Subcutaneous abdominal adipose tissue (tissue), 5 donors: ENCODE data around the gene LDLRAD2.

Experiments
- H3K27ac ChIP-seq: one replicate; pipeline ENCODE4 v1.7.0; 2013; ENCODE audit warnings: low read depth, mild to moderate bottlenecking, inconsistent platforms, low read length, moderate library complexity
- H3K27me3 ChIP-seq, 5 donors: one replicate each; pipeline ENCODE4 v1.7.0; 2013; ENCODE audit warnings: low read length in 5 of 5, inconsistent platforms in 1 of 5; ENCODE audit not compliant: control insufficient read depth in 5 of 5, insufficient read depth in 4 of 5
- H3K36me3 ChIP-seq, 5 donors: one replicate each; pipeline ENCODE4 v1.7.0; 2013; ENCODE audit warnings: low read length in 5 of 5; ENCODE audit not compliant: control insufficient read depth in 5 of 5, insufficient read depth in 5 of 5
- H3K4me1 ChIP-seq, 5 donors: one replicate each; pipeline ENCODE4 v1.7.0; 2013; ENCODE audit warnings: low read length in 5 of 5, mild to moderate bottlenecking in 3 of 5, moderate library complexity in 1 of 5; ENCODE audit not compliant: control insufficient read depth in 5 of 5, insufficient read depth in 5 of 5
- H3K4me3 ChIP-seq, 5 donors: one replicate each; pipeline ENCODE4 v1.7.0; 2013; ENCODE audit warnings: low read length in 5 of 5, low read depth in 1 of 5
- H3K9ac ChIP-seq, 5 donors: one replicate each; pipeline ENCODE4 v1.7.0; 2013; ENCODE audit warnings: low read length in 5 of 5, mild to moderate bottlenecking in 4 of 5, moderate library complexity in 3 of 5
- H3K9me3 ChIP-seq, 5 donors: one replicate each; pipeline ENCODE4 v1.7.0; 2013; ENCODE audit warnings: low read length in 5 of 5; ENCODE audit not compliant: control insufficient read depth in 5 of 5
- donor health status: healthy.
- donor health status: healthy.
- donor health status: healthy.
- donor health status: healthy.
- donor health status: healthy.

The LDLRAD2 gene

GRCh38 chr1:21867451-21867996 is 55.5 kb downstream of the LDLRAD2 start:
- no peak overlapping the region for H3K9ac ChIP-seq
- no peak overlapping the region for H3K27ac ChIP-seq
- no peaks in the 10 kb centered on the region for H3K27me3 ChIP-seq
- no peaks in the 10 kb centered on the region for H3K9me3 ChIP-seq
- H3K36me3 ChIP-seq, result peaks cover 0 to 93% (median 84%) of the 10 kb centered on the region in 5 donors
- H3K4me1 ChIP-seq, result peaks cover 3 to 34% (median 22%) of the 10 kb centered on the region in 5 donors
- H3K4me3 ChIP-seq, result no peak overlapping the region

GRCh38 chr1:21868482-21868881 is 56.4 kb downstream of the LDLRAD2 start:
- no peaks in the 10 kb centered on the region for H3K9me3 ChIP-seq
- no peaks in the 10 kb centered on the region for H3K27me3 ChIP-seq
- peaks cover 3 to 41% (median 26%) of the 10 kb centered on the region in 5 donors for H3K4me1 ChIP-seq
- no peak overlapping the region for H3K9ac ChIP-seq
- no peak overlapping the region for H3K4me3 ChIP-seq
- peaks cover 0 to 98% (median 89%) of the 10 kb centered on the region in 5 donors for H3K36me3 ChIP-seq
- peak overlapping the region; percentile 78 for H3K27ac ChIP-seq

- H3K9ac ChIP-seq, result peak overlapping the region in 2 of 5 donors; percentile 11 to 59
- H3K36me3 ChIP-seq, result peaks cover 0 to 98% (median 90%) of the 10 kb centered on the region in 5 donors
- no peak overlapping the region for H3K4me3 ChIP-seq
- H3K27me3 ChIP-seq, result no peaks in the 10 kb centered on the region
- no peaks in the 10 kb centered on the region for H3K9me3 ChIP-seq
- peaks cover 3 to 44% (median 26%) of the 10 kb centered on the region in 5 donors for H3K4me1 ChIP-seq
- peak overlapping the region; percentile 78 for H3K27ac ChIP-seq
Measured at GRCh38 chr1:21868941-21869454, 56.9 kb downstream of the LDLRAD2 start.

GRCh38 chr1:21869620-21870121 is 57.6 kb downstream of the LDLRAD2 start:
- Histone ChIP-seq H3K36me3 (peaks cover 0 to 98% (median 90%) of the 10 kb centered on the region in 5 donors), H3K9ac (peak overlapping the region in 3 of 5 donors; percentile 11 to 59 (median 13)), H3K4me1 (peaks cover 3 to 45% (median 26%) of the 10 kb centered on the region in 5 donors), H3K9me3 (no peaks in the 10 kb centered on the region), H3K27ac (peak overlapping the region; percentile 78), H3K27me3 (no peaks in the 10 kb centered on the region), H3K4me3 (no peak overlapping the region)

GRCh38 chr1:21870611-21871010 is 58.5 kb downstream of the LDLRAD2 start:
- Histone ChIP-seq H3K36me3 (peaks cover 0 to 98% (median 90%) of the 10 kb centered on the region in 5 donors), H3K27ac (peak overlapping the region; percentile 78), H3K4me1 (peaks cover 3 to 45% (median 26%) of the 10 kb centered on the region in 5 donors)

GRCh38 chr1:21871943-21872342 is 59.9 kb downstream of the LDLRAD2 start:
- Histone ChIP-seq H3K4me1 (peaks cover 2 to 42% (median 26%) of the 10 kb centered on the region in 5 donors), H3K9ac (no peak overlapping the region), H3K9me3 (no peaks in the 10 kb centered on the region), H3K36me3 (peaks cover under 1 to 98% (median 89%) of the 10 kb centered on the region in 5 donors), H3K27me3 (no peaks in the 10 kb centered on the region), H3K27ac (peak overlapping the region; percentile 78), H3K4me3 (no peak overlapping the region)

More at GRCh38 chr1:21870611-21871010, 58.5 kb downstream of the LDLRAD2 start:
- no peak overlapping the region for H3K9ac ChIP-seq
- H3K4me3 ChIP-seq, result no peak overlapping the region
- no peaks in the 10 kb centered on the region for H3K27me3 ChIP-seq
- H3K9me3 ChIP-seq, result no peaks in the 10 kb centered on the region

GRCh38 chr1:21872445-21873079 is 60.5 kb downstream of the LDLRAD2 start:
- H3K27ac ChIP-seq, result peak overlapping the region; percentile 30
- H3K36me3 ChIP-seq, result peaks cover 4 to 98% (median 89%) of the 10 kb centered on the region in 5 donors
- no peak overlapping the region for H3K9ac ChIP-seq
- H3K4me3 ChIP-seq, result no peak overlapping the region
- peaks cover 2 to 42% (median 26%) of the 10 kb centered on the region in 5 donors for H3K4me1 ChIP-seq
- no peaks in the 10 kb centered on the region for H3K9me3 ChIP-seq
- no peaks in the 10 kb centered on the region for H3K27me3 ChIP-seq

- H3K4me1 ChIP-seq, result peaks cover 2 to 42% (median 26%) of the 10 kb centered on the region in 5 donors
- H3K9me3 ChIP-seq, result no peaks in the 10 kb centered on the region
- no peak overlapping the region for H3K4me3 ChIP-seq
- H3K9ac ChIP-seq, result no peak overlapping the region
- peak overlapping the region; percentile 30 for H3K27ac ChIP-seq
- H3K36me3 ChIP-seq, result peaks cover 4 to 98% (median 94%) of the 10 kb centered on the region in 5 donors
- no peaks in the 10 kb centered on the region for H3K27me3 ChIP-seq
Measured at GRCh38 chr1:21873174-21873573, 61.1 kb downstream of the LDLRAD2 start.

- Histone ChIP-seq H3K4me1 (peaks cover 2 to 42% (median 26%) of the 10 kb centered on the region in 5 donors), H3K4me3 (no peak overlapping the region), H3K9ac (no peak overlapping the region), H3K27me3 (no peaks in the 10 kb centered on the region), H3K9me3 (no peaks in the 10 kb centered on the region), H3K27ac (no peak overlapping the region), H3K36me3 (peaks cover 4 to 98% (median 94%) of the 10 kb centered on the region in 5 donors)
Measured at GRCh38 chr1:21873761-21874160, 61.7 kb downstream of the LDLRAD2 start.

GRCh38 chr1:21874328-21874727 is 62.3 kb downstream of the LDLRAD2 start:
- H3K36me3 ChIP-seq, result peaks cover 4 to 99% (median 95%) of the 10 kb centered on the region in 5 donors
- H3K27me3 ChIP-seq, result no peaks in the 10 kb centered on the region
- H3K27ac ChIP-seq, result no peak overlapping the region
- no peaks in the 10 kb centered on the region for H3K9me3 ChIP-seq
- no peak overlapping the region for H3K9ac ChIP-seq
- no peak overlapping the region for H3K4me3 ChIP-seq
- H3K4me1 ChIP-seq, result peaks cover 2 to 41% (median 26%) of the 10 kb centered on the region in 5 donors
